GM13976 (cell line): ENCODE measurements around the gene WDR62.

Experiments used
- DNase-seq: peaks from one replicate; pipeline ENCODE4 v3.0.0; 2012; ENCODE audit warnings: low spot score
- in situ Hi-C: fragments of 300-500 bp; cut with MboI; formaldehyde crosslinking; loops from one replicate; pipeline ENCODE4 v1.12.0; 2022; ENCODE audit warnings: low sequenced_read_pairs, mixed read lengths, inconsistent platforms; ENCODE audit not compliant: unreplicated experiment
- TF ChIP-seq, protein P1 (sequence below): IDR thresholded peaks from 2 replicates; pipeline ENCODE4 v1.5.1; 2012; ENCODE audit warnings: borderline replicate concordance, mild to moderate bottlenecking; ENCODE audit not compliant: insufficient read depth; ENCODE audit errors: extremely low read depth, missing control alignments, control extremely low read depth

Gene WDR62

DNA sequence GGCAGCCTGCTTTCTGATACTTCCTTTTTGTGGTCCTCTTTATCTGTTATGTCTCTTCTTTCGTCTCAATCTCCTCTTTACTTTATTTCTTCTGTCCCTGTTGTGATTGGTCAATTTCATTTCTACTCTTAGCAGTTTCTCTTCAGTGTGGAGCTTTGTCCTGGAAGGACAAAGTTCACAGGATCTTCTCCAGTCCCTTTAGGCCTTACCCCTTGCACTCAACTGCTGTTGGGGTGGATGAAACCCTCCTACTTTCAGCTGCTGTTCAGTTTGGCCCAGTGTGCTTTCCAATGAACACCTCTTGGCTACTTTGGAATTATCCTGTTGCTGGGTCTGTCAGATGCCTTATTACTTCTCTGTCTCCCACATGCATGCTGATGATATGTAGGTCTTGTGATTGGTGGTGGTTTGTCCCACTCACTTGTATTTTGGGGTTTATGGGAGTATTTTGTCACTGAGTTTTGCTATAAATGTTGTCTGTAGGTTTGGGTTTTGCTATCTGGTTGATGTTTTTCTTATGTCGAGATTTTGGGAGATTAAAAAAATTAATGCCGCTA is 24.8 kb downstream of the WDR62 start:
- TF ChIP-seq, protein P1, sequence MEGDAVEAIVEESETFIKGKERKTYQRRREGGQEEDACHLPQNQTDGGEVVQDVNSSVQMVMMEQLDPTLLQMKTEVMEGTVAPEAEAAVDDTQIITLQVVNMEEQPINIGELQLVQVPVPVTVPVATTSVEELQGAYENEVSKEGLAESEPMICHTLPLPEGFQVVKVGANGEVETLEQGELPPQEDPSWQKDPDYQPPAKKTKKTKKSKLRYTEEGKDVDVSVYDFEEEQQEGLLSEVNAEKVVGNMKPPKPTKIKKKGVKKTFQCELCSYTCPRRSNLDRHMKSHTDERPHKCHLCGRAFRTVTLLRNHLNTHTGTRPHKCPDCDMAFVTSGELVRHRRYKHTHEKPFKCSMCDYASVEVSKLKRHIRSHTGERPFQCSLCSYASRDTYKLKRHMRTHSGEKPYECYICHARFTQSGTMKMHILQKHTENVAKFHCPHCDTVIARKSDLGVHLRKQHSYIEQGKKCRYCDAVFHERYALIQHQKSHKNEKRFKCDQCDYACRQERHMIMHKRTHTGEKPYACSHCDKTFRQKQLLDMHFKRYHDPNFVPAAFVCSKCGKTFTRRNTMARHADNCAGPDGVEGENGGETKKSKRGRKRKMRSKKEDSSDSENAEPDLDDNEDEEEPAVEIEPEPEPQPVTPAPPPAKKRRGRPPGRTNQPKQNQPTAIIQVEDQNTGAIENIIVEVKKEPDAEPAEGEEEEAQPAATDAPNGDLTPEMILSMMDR: no peak
- DNase-seq: no peak
- in situ Hi-C loops: no loop called here

GRCh38 chr19:36081385-36081784 is 26.7 kb downstream of the WDR62 start:
- in situ Hi-C loops: no loop called here
- TF ChIP-seq, protein P1: no peak
- DNase-seq: no peak

- in situ Hi-C loops: no loop called here
- DNase-seq: no peak
- TF ChIP-seq, protein P1: no peak
These were observed 27.2 kb downstream of the WDR62 start for GRCh38 chr19:36081894-36082293.

DNA sequence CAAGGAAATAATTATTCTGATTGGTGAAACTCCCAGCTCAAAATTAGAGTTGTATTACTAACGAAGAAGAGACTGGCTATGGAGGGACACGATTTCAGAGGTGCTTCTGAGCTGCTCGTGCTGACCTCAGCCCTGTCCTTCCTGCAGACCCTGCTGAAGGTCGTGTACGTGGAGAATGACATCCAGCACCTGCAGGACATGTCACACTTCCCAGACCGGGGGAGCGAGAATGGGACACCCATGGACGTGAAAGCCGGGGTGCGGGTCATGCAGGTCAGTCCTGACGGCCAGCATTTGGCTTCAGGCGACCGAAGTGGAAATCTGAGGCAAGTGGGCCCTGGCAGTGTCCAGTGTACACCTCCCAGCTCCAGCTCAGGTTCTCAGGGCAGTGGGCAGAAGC is 28.2 kb downstream of the WDR62 start:
- in situ Hi-C loops: no loop called here
- DNase-seq: no peak
- TF ChIP-seq, protein P1: no peak

- TF ChIP-seq, protein P1: no peak
- in situ Hi-C loops: no loop called here
These were observed 29.7 kb downstream of the WDR62 start for GRCh38 chr19:36084231-36085009.

DNA sequence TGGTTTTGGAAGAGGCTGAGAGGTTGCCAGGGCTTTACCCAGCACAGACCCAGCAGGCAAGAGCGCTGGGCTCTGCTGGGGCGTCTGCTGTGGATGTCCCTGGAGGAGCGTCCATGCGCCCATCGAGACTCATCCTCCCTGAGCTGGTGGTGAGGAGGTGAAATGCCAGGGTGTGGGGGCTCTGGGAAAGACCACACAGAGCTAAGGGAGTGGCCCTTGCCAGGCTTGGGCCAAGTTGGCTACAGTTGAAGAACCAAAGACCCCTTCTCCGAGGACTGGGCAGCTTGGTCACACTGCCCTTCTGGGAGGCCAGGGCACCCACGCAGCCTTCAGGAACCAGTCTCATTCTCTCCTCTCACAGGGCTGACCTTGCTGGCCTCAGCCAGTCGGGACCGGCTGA is 31.6 kb downstream of the WDR62 start:
- TF ChIP-seq, protein P1: no peak
- in situ Hi-C loops: no loop called here
- no peak for DNase-seq

More at GRCh38 chr19:36084231-36085009, 29.7 kb downstream of the WDR62 start:
- no peak for DNase-seq

DNA sequence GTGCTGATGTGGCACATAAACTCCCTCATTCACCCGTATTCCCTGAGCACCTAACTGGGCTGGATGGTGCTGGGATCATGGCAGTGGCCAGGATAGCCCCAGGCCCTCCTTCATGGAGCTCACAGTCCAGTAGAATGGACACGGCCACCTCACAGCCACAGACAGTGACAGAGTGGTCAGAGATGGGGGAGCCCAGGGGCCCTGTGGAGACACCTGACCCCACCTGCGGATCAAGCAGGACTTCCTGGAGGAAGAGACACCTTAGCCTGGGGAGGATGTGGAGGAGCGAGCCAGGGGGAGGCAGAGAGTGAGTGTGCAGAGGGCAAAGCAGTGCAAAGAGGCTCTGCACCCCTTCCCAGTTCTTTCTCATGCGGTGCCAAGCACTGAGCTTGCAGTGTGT is 35.1 kb downstream of the WDR62 start:
- in situ Hi-C loops: no loop called here
- no peak for DNase-seq
- TF ChIP-seq, protein P1: no peak
